ENCODE measurements around the gene DMRTC2. TPM values are rescaled to one million over a fixed set of nuclear protein-coding genes. Genes with fewer than 3 reads are reported as not detected.

Gene DMRTC2
- total RNA-seq, 3 donors from 2014 or later: not detected

DNA sequence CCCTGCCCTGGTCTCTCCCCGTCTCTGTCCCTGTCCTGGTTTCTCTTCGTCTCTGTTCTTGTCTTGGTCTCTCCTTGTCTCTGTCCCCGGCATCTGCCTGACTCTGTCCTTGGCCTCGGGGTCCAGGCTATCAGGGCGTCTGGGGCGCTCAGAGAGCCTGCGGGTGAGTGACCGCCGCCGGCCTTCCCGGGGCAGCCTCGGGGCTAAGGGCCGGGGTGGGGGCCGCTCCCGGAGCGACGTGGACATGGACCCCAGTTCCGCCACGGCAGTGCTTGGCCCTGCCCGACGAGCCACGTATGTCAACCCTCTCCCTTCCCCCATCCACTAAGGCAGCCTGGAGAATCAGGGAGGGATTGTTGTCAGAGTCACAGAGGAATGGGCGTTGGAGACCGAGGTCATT, 53.0 kb downstream of the DMRTC2 start:
- Histone ChIP-seq H3K9me3 (no peaks in the 10 kb centered on the region), H3K27me3 (no peaks in the 10 kb centered on the region), H3K36me3 (peaks cover 12% of the 10 kb centered on the region), H3K4me3 (no peak overlapping the region), H3K27ac (no peak overlapping the region), H3K4me1 (no peaks in the 10 kb centered on the region)
- no peak for DNase-seq (ENCODE audit: low spot score in 2 of 2)
- intact Hi-C loops (cut with DNase I; ENCODE audit: low total_unique reads): no loop called here
- TF ChIP-seq POLR2AphosphoS5 (IDR thresholded peaks at IDR 0.05) (no peak), POLR2A (IDR thresholded peaks at IDR 0.05) (no peak)
- TF ChIP-seq, protein P1, sequence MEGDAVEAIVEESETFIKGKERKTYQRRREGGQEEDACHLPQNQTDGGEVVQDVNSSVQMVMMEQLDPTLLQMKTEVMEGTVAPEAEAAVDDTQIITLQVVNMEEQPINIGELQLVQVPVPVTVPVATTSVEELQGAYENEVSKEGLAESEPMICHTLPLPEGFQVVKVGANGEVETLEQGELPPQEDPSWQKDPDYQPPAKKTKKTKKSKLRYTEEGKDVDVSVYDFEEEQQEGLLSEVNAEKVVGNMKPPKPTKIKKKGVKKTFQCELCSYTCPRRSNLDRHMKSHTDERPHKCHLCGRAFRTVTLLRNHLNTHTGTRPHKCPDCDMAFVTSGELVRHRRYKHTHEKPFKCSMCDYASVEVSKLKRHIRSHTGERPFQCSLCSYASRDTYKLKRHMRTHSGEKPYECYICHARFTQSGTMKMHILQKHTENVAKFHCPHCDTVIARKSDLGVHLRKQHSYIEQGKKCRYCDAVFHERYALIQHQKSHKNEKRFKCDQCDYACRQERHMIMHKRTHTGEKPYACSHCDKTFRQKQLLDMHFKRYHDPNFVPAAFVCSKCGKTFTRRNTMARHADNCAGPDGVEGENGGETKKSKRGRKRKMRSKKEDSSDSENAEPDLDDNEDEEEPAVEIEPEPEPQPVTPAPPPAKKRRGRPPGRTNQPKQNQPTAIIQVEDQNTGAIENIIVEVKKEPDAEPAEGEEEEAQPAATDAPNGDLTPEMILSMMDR (IDR thresholded peaks at IDR 0.05): no peak

DNA sequence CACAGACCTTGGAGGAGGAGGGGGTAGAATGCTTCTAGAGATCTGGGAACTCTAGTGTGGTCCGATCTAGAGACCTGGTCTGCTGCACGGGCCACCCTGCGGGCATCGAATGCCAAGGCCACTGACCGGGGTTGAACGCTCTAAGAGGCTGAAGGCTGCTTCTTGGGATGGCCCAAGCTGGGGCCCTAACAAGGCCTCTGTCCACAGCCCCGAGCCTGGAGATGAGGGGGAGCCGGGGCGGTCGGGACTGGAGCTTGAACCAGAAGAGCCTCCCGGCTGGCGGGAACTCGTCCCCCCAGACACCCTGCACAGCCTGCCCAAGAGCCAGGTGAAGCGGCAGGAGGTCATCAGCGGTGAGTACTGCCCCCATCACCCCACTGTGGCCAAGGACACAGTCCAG, 53.4 kb downstream of the DMRTC2 start:
- TF ChIP-seq POLR2A (IDR thresholded peaks at IDR 0.05) (no peak), POLR2AphosphoS5 (IDR thresholded peaks at IDR 0.05) (no peak)
- TF ChIP-seq, protein P1 (IDR thresholded peaks at IDR 0.05): no peak
- Histone ChIP-seq H3K36me3 (peaks cover 16% of the 10 kb centered on the region), H3K4me3 (no peak overlapping the region), H3K9me3 (no peaks in the 10 kb centered on the region), H3K27ac (no peak overlapping the region), H3K27me3 (no peaks in the 10 kb centered on the region), H3K4me1 (no peaks in the 10 kb centered on the region)
- intact Hi-C loops (cut with DNase I; ENCODE audit: low total_unique reads): no loop called here
- DNase-seq (ENCODE audit: low spot score in 2 of 2): no peak

Other genes with a start within 250 kb of the DMRTC2 start
- gene CEACAM4, start 218.0 kb upstream of the DMRTC2 start, total RNA-seq: 1 to 10 TPM in 1 of 3 donors, under 1 TPM in 1, not detected in 1; 0.66 to 1.8 TPM
- gene CEACAM7, start 156.8 kb upstream of the DMRTC2 start, total RNA-seq: 10 to 100 TPM in 1 of 3 donors, under 1 TPM in 1, not detected in 1; 0.15 to 25.2 TPM
- 10 to 100 TPM in 1 of 3 donors, not detected in 2; 27.2 TPM for gene CEACAM5, start 136.4 kb upstream of the DMRTC2 start, total RNA-seq
- 1 to 10 TPM in 2 of 3 donors, not detected in 1; 1.0 to 6.9 TPM for gene CEACAM6, start 89.5 kb upstream of the DMRTC2 start, total RNA-seq
- gene CEACAM3, start 48.5 kb upstream of the DMRTC2 start, total RNA-seq: under 1 TPM in 1 of 3 donors, not detected in 2; 0.64 TPM
- not detected for gene LYPD4, start 359 bp upstream of the DMRTC2 start, total RNA-seq
- 1,000 to 10,000 TPM in 2 of 3 donors, 100 to 1,000 TPM in 1; 756 to 2,084 (median 1,264) TPM for gene RPS19, start 15.2 kb downstream of the DMRTC2 start, total RNA-seq
- 1 to 10 TPM in 2 of 3 donors, under 1 TPM in 1; 0.80 to 2.9 (median 1.8) TPM for gene CD79A, start 32.2 kb downstream of the DMRTC2 start, total RNA-seq
- 10 to 100 TPM; 55.0 to 61.9 (median 55.7) TPM for gene ARHGEF1, start 38.1 kb downstream of the DMRTC2 start, total RNA-seq
- under 1 TPM in 1 of 3 donors, not detected in 2; 0.15 TPM for gene ERFL, start 83.4 kb downstream of the DMRTC2 start, total RNA-seq
- gene RABAC1, start 114.3 kb downstream of the DMRTC2 start, total RNA-seq: 100 to 1,000 TPM; 150 to 190 (median 153) TPM
- not detected for gene ATP1A3, start 149.2 kb downstream of the DMRTC2 start, total RNA-seq
- gene GRIK5, start 225.2 kb downstream of the DMRTC2 start, total RNA-seq: 1 to 10 TPM in 2 of 3 donors, not detected in 1; 1.6 to 1.9 TPM
- gene ZNF574, start 231.1 kb downstream of the DMRTC2 start, total RNA-seq: 10 to 100 TPM; 13.8 to 19.2 (median 15.1) TPM